ENCODE measurements around the gene CERS2. TPM values are rescaled to one million over a fixed set of nuclear protein-coding genes. Genes with fewer than 3 reads are reported as not detected.

The CERS2 gene
- total and polyA plus RNA-seq, 2 of the 13 experiments (the other 11 are each of a cell fraction or from before 2014, with no cell fraction given) = 269 to 298 TPM

- TF ChIP-seq, protein P1, sequence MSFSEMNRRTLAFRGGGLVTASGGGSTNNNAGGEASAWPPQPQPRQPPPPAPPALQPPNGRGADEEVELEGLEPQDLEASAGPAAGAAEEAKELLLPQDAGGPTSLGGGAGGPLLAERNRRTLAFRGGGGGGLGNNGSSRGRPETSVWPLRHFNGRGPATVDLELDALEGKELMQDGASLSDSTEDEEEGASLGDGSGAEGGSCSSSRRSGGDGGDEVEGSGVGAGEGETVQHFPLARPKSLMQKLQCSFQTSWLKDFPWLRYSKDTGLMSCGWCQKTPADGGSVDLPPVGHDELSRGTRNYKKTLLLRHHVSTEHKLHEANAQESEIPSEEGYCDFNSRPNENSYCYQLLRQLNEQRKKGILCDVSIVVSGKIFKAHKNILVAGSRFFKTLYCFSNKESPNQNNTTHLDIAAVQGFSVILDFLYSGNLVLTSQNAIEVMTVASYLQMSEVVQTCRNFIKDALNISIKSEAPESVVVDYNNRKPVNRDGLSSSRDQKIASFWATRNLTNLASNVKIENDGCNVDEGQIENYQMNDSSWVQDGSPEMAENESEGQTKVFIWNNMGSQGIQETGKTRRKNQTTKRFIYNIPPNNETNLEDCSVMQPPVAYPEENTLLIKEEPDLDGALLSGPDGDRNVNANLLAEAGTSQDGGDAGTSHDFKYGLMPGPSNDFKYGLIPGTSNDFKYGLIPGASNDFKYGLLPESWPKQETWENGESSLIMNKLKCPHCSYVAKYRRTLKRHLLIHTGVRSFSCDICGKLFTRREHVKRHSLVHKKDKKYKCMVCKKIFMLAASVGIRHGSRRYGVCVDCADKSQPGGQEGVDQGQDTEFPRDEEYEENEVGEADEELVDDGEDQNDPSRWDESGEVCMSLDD (CRISPR knock-in tag; IDR thresholded peaks at IDR 0.05; ENCODE audit: borderline replicate concordance) = no peak
- TF ChIP-seq ZSCAN20 (CRISPR knock-in tag; IDR thresholded peaks at IDR 0.05; ENCODE audit: borderline replicate concordance) (no peak), ETV5 (CRISPR knock-in tag; IDR thresholded peaks at IDR 0.05; ENCODE audit: borderline replicate concordance) (no peak), ARID5B (CRISPR knock-in tag; IDR thresholded peaks at IDR 0.05) (peak; percentile 34; the same call in 1 of the 2 replicates), DBP (CRISPR knock-in tag; IDR thresholded peaks at IDR 0.05; ENCODE audit: not compliant biosample characterization) (no peak), ZNF784 (CRISPR knock-in tag; IDR thresholded peaks at IDR 0.05; ENCODE audit: borderline replicate concordance) (no peak), HOXA5 (CRISPR knock-in tag; IDR thresholded peaks at IDR 0.05) (no peak), DNMT1 (CRISPR knock-in tag; IDR thresholded peaks at IDR 0.05) (no peak), BORCS8-MEF2B (CRISPR knock-in tag; IDR thresholded peaks at IDR 0.05) (peak; percentile 46; the same call in 1 of the 2 replicates), ZNF224 (CRISPR knock-in tag; IDR thresholded peaks at IDR 0.05) (no peak), ARID2 (CRISPR knock-in tag; IDR thresholded peaks at IDR 0.05; ENCODE audit: borderline replicate concordance) (peak; percentile 60; the same call in 1 of the 2 replicates), ZNF614 (CRISPR knock-in tag; IDR thresholded peaks at IDR 0.05; ENCODE audit: borderline replicate concordance) (no peak), ATAD3A (CRISPR knock-in tag; IDR thresholded peaks at IDR 0.05) (no peak), NR2C2 (CRISPR knock-in tag; IDR thresholded peaks at IDR 0.05; ENCODE audit: borderline replicate concordance) (no peak), GATAD2A (CRISPR knock-in tag; IDR thresholded peaks at IDR 0.05) (no peak)
- TF ChIP-seq, protein P2, sequence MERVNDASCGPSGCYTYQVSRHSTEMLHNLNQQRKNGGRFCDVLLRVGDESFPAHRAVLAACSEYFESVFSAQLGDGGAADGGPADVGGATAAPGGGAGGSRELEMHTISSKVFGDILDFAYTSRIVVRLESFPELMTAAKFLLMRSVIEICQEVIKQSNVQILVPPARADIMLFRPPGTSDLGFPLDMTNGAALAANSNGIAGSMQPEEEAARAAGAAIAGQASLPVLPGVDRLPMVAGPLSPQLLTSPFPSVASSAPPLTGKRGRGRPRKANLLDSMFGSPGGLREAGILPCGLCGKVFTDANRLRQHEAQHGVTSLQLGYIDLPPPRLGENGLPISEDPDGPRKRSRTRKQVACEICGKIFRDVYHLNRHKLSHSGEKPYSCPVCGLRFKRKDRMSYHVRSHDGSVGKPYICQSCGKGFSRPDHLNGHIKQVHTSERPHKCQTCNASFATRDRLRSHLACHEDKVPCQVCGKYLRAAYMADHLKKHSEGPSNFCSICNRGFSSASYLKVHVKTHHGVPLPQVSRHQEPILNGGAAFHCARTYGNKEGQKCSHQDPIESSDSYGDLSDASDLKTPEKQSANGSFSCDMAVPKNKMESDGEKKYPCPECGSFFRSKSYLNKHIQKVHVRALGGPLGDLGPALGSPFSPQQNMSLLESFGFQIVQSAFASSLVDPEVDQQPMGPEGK (CRISPR knock-in tag; IDR thresholded peaks at IDR 0.05) = peak; percentile 77
Observed at GRCh38 chr1:150974580-150975478, at the start of gene CERS2 (continued).
